HEK293 (cell line): ENCODE measurements around the gene SPOCK1.

Source experiments
- CTCF ChIA-PET: fragments of 350-600 bp; formaldehyde crosslinking; extraction: SDS; loops from one replicate; lab custom pipeline; 2021; ENCODE audit warnings: antibody characterized with exemption; lab: Yijun Ruan, JAX
- POLR2A ChIA-PET: fragments of 300-600 bp; formaldehyde crosslinking; extraction: SDS; loops from one replicate; lab custom pipeline; 2020; ENCODE audit warnings: antibody characterized with exemption, inconsistent platforms; lab: Yijun Ruan, JAX
- H3K27ac ChIP-seq: fragments of 200-500 bp; sonication (Bioruptor generic); 2 replicates; pipeline ENCODE4 v1.5.1; 2014; ENCODE audit warnings: low read depth, low read length, control low read depth, inconsistent platforms; ENCODE audit errors: extremely low read depth
- H3K36me3 ChIP-seq, 2 experiments: fragments of 200-500 bp in 1 of 2; sonication (Bioruptor generic) in 1 of 2; 1 replicate in 1 of 2; 2 replicates in 1 of 2; pipeline ENCODE4 v1.5.1; 2014 to 2017; ENCODE audit warnings: inconsistent platforms in 2 of 2, low read length in 2 of 2; ENCODE audit not compliant: control insufficient read depth in 2 of 2, insufficient read depth in 1 of 2
- H3K4me1 ChIP-seq: fragments of 200-500 bp; sonication (Bioruptor generic); 2 replicates; pipeline ENCODE4 v1.5.1; 2014; ENCODE audit warnings: mild to moderate bottlenecking, low read length, inconsistent platforms; ENCODE audit not compliant: control insufficient read depth, insufficient read depth
- H3K4me3 ChIP-seq: 2 replicates; pipeline ENCODE4 v1.5.1; 2011; ENCODE audit warnings: low read depth, mild to moderate bottlenecking, control low read depth, low read length, moderate library complexity
- H3K9me3 ChIP-seq: fragments of 200-500 bp; sonication (Bioruptor generic); 2 replicates; pipeline ENCODE4 v1.5.1; 2014; ENCODE audit warnings: low read depth, low read length, inconsistent platforms; ENCODE audit not compliant: control insufficient read depth, insufficient read depth
- GLIS2 ChIP-seq: fragments of 450-650 bp; formaldehyde crosslinking; IDR thresholded peaks from 2 replicates; pipeline ENCODE4 v1.5.1; 2016; ENCODE audit warnings: missing biosample characterization, missing genetic modification characterization
- KLF9 ChIP-seq: fragments of 450-650 bp; formaldehyde crosslinking; IDR thresholded peaks from 2 replicates; pipeline ENCODE4 v1.5.1; 2016; ENCODE audit warnings: missing biosample characterization, missing genetic modification characterization, low read depth
- ZEB2 ChIP-seq: fragments of 450-650 bp; formaldehyde crosslinking; IDR thresholded peaks from 2 replicates; pipeline ENCODE4 v1.5.1; 2016; ENCODE audit warnings: missing biosample characterization, missing genetic modification characterization
- ZNF114 ChIP-seq: fragments of 450-650 bp; formaldehyde crosslinking; IDR thresholded peaks from 2 replicates; pipeline ENCODE4 v1.5.0; 2017; ENCODE audit warnings: missing biosample characterization, missing genetic modification characterization
- ZNF148 ChIP-seq: fragments of 450-650 bp; formaldehyde crosslinking; IDR thresholded peaks from 2 replicates; pipeline ENCODE4 v1.5.0; 2017; ENCODE audit warnings: missing biosample characterization, missing genetic modification characterization, borderline replicate concordance
- ZNF202 ChIP-seq: fragments of 450-650 bp; formaldehyde crosslinking; IDR thresholded peaks from 2 replicates; pipeline ENCODE4 v1.5.1; 2016; ENCODE audit warnings: missing biosample characterization, missing genetic modification characterization, borderline replicate concordance
- ZNF214 ChIP-seq: fragments of 450-650 bp; formaldehyde crosslinking; IDR thresholded peaks from 2 replicates; pipeline ENCODE4 v1.5.1; 2017; ENCODE audit warnings: missing biosample characterization, mild to moderate bottlenecking, missing genetic modification characterization, borderline replicate concordance
- ZNF23 ChIP-seq: fragments of 450-650 bp; formaldehyde crosslinking; IDR thresholded peaks from 2 replicates; pipeline ENCODE4 v1.5.1; 2016; ENCODE audit warnings: missing biosample characterization, missing genetic modification characterization, borderline replicate concordance
- ZNF248 ChIP-seq: fragments of 450-650 bp; formaldehyde crosslinking; IDR thresholded peaks from 2 replicates; pipeline ENCODE4 v1.5.1; 2017; ENCODE audit warnings: missing biosample characterization, missing genetic modification characterization
- ZNF324 ChIP-seq: fragments of 450-650 bp; formaldehyde crosslinking; IDR thresholded peaks from 2 replicates; pipeline ENCODE4 v1.5.1; 2016; ENCODE audit warnings: missing biosample characterization, missing genetic modification characterization
- ZNF350 ChIP-seq: fragments of 450-650 bp; formaldehyde crosslinking; IDR thresholded peaks from 2 replicates; pipeline ENCODE4 v1.5.0; 2017; ENCODE audit warnings: missing biosample characterization, mild to moderate bottlenecking, missing genetic modification characterization
- ZNF366 ChIP-seq: fragments of 450-650 bp; formaldehyde crosslinking; conservative IDR thresholded peaks from 2 replicates; pipeline ENCODE4 v1.5.1; 2016; ENCODE audit warnings: missing biosample characterization, missing genetic modification characterization
- ZNF488 ChIP-seq: fragments of 450-650 bp; formaldehyde crosslinking; IDR thresholded peaks from 2 replicates; pipeline ENCODE4 v1.5.1; 2016; ENCODE audit warnings: missing biosample characterization, missing genetic modification characterization
- ZNF529 ChIP-seq: fragments of 450-650 bp; formaldehyde crosslinking; IDR thresholded peaks from 2 replicates; pipeline ENCODE4 v1.5.1; 2017; ENCODE audit warnings: missing genetic modification characterization, missing biosample characterization; ENCODE audit not compliant: insufficient replicate concordance
- ZNF621 ChIP-seq: fragments of 450-650 bp; formaldehyde crosslinking; IDR thresholded peaks from 2 replicates; pipeline ENCODE4 v1.5.1; 2017; ENCODE audit warnings: missing biosample characterization, missing genetic modification characterization
- ZNF692 ChIP-seq: fragments of 450-650 bp; formaldehyde crosslinking; IDR thresholded peaks from 2 replicates; pipeline ENCODE4 v1.5.1; 2016; ENCODE audit warnings: missing biosample characterization, missing genetic modification characterization
- ZXDB ChIP-seq: fragments of 450-650 bp; formaldehyde crosslinking; IDR thresholded peaks from 2 replicates; pipeline ENCODE4 v1.5.1; 2016; ENCODE audit warnings: missing biosample characterization, missing genetic modification characterization
- TF ChIP-seq, protein P1 (sequence below): fragments of 450-650 bp; formaldehyde crosslinking; IDR thresholded peaks from 2 replicates; pipeline ENCODE4 v1.5.1; 2016; ENCODE audit warnings: missing biosample characterization, missing genetic modification characterization
- TF ChIP-seq, protein P2 (sequence below): fragments of 450-650 bp; formaldehyde crosslinking; IDR thresholded peaks from 2 replicates; pipeline ENCODE4 v1.5.1; 2017; ENCODE audit warnings: missing biosample characterization, missing genetic modification characterization

The SPOCK1 gene

DNA sequence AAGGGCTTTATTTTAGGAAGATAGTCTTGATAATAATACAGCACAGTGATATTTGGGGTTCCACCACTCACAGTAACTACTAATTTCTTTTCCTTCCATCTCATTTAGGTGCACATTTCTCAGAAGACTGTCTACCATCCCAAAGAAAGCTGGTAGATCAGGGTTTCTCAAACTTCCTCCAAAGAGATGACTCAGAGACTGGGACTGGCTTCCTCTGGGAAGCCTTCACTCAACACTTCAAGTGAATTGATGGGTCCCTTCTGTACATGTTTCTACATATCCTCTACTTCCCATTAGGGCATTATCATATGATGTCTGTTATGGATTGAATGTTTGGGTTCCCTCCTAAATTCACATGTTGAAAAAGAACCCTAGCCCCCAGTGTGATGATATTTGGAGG, 138.5 kb downstream of the SPOCK1 start:
- POLR2A ChIA-PET, result no interaction called here
- no peak for TF ChIP-seq ZNF350 (tag by site-specific recombination)
- TF ChIP-seq, protein P1, sequence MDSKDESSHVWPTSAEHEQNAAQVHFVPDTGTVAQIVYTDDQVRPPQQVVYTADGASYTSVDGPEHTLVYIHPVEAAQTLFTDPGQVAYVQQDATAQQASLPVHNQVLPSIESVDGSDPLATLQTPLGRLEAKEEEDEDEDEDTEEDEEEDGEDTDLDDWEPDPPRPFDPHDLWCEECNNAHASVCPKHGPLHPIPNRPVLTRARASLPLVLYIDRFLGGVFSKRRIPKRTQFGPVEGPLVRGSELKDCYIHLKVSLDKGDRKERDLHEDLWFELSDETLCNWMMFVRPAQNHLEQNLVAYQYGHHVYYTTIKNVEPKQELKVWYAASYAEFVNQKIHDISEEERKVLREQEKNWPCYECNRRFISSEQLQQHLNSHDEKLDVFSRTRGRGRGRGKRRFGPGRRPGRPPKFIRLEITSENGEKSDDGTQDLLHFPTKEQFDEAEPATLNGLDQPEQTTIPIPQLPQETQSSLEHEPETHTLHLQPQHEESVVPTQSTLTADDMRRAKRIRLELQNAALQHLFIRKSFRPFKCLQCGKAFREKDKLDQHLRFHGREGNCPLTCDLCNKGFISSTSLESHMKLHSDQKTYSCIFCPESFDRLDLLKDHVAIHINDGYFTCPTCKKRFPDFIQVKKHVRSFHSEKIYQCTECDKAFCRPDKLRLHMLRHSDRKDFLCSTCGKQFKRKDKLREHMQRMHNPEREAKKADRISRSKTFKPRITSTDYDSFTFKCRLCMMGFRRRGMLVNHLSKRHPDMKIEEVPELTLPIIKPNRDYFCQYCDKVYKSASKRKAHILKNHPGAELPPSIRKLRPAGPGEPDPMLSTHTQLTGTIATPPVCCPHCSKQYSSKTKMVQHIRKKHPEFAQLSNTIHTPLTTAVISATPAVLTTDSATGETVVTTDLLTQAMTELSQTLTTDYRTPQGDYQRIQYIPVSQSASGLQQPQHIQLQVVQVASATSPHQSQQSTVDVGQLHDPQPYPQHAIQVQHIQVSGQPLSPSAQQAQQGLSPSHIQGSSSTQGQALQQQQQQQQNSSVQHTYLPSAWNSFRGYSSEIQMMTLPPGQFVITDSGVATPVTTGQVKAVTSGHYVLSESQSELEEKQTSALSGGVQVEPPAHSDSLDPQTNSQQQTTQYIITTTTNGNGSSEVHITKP, result no peak
- TF ChIP-seq GLIS2, result no peak
- no peak for TF ChIP-seq ZEB2 (tag by site-specific recombination)
- TF ChIP-seq ZNF114 (tag by site-specific recombination), result no peak
- TF ChIP-seq ZNF214, result no peak
- TF ChIP-seq ZNF148 (tag by site-specific recombination), result no peak
- TF ChIP-seq ZNF692, result no peak
- TF ChIP-seq ZNF488 (tag by site-specific recombination), result no peak
- TF ChIP-seq ZNF621 (tag by site-specific recombination), result no peak
- H3K9me3 ChIP-seq, result no peaks in the 10 kb centered on the region
- H3K4me1 ChIP-seq, result no peaks in the 10 kb centered on the region
- H3K27ac ChIP-seq, result no peak overlapping the region
- H3K4me3 ChIP-seq, result no peak overlapping the region
- H3K36me3 ChIP-seq, result no peaks in the 10 kb centered on the region
- CTCF ChIA-PET, result no interaction called here

DNA sequence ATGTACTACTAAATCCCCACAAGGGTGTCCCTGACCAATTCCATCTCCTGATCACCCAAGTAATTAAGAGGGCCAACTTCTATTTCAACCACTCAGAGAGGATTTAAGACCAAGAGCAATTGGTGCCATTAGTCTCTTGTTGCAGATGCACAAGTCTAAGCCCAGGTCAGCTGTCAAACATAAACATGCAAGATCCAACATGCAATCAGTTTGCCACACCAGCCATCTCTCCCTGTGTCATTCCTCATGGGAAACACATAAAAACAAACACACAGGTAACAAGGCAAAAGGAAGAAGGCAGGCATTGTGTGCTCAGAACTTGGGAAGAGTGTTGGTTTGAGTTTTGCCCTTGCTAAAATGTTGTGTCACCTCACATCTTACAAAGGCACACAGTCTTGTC, 139.2 kb downstream of the SPOCK1 start:
- Histone ChIP-seq H3K4me3 (no peak overlapping the region), H3K4me1 (no peaks in the 10 kb centered on the region), H3K36me3 (no peaks in the 10 kb centered on the region), H3K27ac (no peak overlapping the region), H3K9me3 (no peaks in the 10 kb centered on the region)
- ChIA-PET CTCF (no interaction called here), POLR2A (no interaction called here)
- TF ChIP-seq ZNF529 (no peak), ZNF248 (tag by site-specific recombination) (no peak), ZNF214 (no peak), ZNF23 (tag by site-specific recombination) (no peak), ZXDB (no peak), ZNF324 (tag by site-specific recombination) (no peak), KLF9 (tag by site-specific recombination) (no peak), ZNF202 (tag by site-specific recombination) (no peak), ZNF366 (tag by site-specific recombination) (no peak)
- TF ChIP-seq, protein P2, sequence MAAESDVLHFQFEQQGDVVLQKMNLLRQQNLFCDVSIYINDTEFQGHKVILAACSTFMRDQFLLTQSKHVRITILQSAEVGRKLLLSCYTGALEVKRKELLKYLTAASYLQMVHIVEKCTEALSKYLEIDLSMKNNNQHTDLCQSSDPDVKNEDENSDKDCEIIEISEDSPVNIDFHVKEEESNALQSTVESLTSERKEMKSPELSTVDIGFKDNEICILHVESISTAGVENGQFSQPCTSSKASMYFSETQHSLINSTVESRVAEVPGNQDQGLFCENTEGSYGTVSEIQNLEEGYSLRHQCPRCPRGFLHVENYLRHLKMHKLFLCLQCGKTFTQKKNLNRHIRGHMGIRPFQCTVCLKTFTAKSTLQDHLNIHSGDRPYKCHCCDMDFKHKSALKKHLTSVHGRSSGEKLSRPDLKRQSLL (tag by site-specific recombination), result no peak
